HG02943 (cell line): Measurements from ENCODE around the gene TNFRSF4.
"Not testable (repeated sequence)": the region's sequence is repeated elsewhere in the genome, so short reads cannot be mapped to it uniquely, and the experiment has no call there.

Source experiments
- ATAC-seq: cut with Tn5 transposase; IDR thresholded peaks from one replicate; pipeline ENCODE4 v1.9.1; 2021; ENCODE audit warnings: mild to moderate bottlenecking, low read depth, moderate library complexity; ENCODE audit not compliant: unreplicated experiment

The TNFRSF4 gene

DNA sequence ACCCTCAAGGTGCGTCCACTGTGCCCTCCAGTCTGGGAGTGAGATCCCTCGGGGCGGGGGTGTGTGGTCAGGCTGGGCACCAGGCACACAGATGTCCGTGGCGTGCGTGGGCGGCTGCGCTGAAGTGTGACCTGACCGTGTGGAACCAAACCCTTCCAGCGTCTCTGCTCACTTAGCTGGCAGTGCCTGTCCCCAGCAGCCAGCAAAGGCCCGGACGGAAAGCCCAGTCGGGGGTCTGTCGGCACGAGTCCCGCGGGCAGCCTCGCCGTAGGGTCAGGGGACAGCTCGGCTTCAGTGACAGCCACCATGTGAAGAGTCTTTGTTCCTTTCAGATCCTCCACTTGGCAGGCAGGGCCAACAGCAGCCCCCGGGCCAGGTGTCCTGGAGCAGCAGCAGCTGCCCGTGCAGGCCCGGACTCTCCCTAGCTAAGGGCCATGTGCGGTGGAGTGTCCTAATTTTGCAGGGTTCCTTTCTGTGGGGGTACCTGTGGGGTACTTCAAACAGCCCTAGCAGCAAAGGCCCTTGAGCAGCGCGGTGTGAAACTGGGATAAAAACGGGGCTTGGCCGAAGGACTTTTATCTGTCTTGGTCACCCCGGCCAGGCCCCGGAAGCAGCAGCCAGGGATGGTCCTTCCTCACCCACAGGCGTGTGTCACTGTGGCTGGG lies 28.7 kb downstream of the TNFRSF4 start:
- ATAC-seq = no peak

DNA sequence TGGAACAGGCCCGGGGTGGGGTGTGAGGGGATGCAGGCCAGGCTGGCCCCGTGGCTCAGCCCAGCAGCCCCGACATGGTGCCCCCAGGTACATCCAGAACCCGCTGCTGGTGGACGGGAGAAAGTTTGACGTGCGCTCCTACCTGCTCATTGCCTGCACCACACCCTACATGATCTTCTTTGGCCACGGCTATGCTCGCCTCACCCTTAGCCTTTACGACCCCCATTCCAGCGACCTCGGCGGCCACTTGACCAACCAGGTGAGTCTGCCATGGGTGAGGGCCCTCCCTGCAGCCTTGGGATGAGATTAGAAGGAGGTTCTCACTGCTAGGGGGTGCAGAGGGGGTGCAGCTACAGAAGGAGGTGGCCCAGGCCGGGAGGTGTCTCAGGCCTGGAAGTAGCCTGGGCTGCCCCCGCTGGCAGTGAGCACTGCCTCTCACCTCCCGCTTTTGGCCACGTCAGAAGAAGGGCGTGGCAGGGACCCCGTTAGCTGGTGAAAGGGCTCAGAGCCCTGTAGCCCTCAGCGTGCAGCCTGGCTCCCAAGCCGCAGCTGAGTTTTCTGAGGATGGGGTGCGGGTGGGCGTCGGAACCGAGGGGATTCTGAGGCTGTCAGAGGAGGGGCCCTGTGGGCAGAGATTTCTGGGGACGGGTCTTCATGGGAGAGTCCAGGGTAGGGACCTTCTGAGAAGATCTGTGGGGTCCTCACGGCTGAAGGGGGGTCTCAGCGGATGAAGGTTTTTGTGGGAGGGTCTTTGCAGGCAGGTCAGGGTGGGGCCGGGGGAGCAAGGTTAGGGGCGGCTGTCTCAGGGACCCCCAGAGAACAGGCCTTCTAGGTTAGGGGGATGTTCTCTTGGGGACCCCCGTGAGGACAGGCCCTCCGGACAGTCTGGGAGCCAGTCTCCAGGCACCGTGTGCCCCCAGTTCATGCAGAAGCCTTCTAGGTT lies 29.8 kb downstream of the TNFRSF4 start:
- no peak for ATAC-seq

DNA sequence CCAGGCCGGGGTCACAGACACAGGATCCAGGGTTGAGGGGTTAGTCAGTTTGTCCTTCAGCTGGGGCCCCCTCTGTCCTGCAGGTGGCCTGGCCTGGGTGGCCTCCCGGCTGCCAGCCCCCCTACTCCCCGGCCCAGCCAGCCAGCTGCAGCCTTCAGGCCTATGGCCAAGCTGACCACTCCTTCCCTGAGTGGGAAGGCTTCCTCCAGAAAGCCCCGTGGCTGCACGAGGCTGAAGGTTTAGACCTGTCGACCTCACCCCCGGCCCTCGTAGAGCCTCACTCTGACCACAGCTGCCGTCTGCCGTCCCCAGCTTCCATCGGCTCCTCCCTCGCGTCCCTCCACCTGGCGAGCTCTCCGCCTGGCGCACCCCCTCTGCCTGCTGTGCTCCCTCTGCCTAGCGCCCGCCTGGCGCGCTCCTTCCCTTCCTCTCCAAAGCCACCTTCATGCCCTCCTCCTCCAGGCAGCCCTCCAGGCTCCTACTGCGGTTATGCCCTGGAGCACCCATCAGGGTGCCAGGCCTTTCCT lies 30.7 kb downstream of the TNFRSF4 start:
- no peak for ATAC-seq

DNA sequence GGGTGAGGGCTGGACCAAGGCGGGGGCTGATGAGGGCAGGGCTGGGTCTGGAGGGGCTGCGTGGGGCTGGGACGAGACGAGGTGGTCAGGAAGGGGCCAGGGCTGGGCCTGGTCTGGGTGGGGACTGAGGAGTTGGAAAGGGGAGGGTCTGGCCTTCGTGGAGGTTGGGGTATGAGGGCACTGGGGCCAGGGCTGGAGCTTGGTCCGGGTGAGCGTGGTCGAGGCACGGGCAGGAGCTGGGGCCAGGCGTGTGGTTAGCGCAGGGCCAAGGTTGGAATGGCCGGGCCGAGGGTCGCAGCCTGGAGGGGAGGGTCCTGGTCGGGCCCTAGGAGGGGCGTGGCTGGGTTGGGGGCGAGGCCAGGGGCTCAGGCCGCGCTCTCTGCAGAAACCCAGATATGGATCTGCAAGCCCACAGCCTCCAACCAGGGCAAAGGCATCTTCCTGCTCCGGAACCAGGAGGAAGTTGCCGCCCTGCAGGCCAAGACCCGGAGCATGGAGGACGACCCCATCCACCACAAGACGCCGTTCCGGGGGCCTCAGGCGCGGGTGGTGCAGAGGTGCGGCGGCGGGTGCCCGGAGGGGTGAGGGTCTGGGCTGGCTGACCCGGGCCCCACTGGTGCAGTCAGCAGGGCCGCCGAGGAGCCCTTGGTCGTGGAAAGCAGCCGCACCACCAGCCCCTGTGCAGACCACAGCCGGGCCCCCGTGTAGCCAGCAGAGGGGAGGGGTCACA lies 31.3 kb downstream of the TNFRSF4 start:
- no peak for ATAC-seq

DNA sequence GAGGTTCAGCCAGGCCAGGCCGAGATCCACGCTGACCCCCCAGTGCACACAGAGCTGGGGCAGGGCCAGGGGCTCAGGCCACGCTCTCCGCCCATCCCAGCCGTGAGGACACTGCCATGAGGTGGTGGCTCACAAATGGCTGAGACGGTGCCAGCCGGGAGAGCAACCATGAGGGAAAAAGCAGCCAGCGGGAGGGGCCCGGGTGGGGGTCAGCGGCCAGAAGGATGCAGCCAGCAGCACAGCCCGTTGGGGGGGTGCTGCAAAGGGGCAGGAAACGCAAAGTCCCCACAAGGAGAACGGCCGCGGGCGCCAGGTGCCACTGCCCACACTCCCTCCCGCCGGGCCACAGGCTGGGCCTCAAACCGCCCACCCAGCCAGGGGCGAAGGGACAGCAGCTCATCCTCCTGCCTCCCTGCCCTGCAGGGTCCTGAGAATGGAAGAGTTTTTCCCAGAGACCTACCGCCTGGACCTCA lies 32.0 kb downstream of the TNFRSF4 start:
- no peak for ATAC-seq

DNA sequence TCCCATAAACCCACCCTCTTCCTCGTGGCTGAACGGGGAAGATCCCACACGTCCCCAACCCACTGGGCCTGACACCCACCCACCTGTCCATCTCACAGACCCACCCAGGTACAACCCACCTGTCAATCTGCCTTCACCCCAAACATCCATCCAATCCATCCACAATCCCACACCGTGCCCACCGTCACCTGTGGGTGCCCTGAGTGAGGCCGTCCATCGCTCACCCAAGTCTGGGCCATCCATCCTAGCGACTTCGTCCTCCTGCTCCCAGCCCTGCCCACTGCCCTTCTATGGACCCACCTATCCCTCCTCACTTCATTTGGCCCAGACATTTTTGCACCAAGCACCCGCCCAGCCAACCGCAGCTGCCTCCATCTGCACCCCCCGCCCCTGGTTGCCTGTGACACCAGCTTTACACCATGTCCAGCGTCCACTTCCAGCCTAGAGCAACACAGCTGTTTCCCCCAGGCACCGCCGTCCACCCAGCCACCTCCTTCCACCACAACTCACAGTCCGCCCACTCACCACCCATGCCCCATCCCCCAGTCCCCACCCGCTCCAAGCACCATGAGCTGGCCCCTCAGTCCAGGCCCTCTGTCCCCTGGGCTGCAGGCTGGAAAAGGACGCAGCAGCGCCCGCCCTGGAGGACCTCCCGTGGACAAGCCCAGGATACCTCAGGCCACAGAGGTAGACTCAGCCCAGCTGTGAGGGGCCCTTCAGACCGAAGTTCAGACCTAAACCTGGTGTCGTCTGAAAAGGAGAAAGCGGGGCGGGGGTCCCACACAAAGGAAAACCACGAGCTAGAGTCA lies 32.6 kb downstream of the TNFRSF4 start:
- no peak for ATAC-seq

DNA sequence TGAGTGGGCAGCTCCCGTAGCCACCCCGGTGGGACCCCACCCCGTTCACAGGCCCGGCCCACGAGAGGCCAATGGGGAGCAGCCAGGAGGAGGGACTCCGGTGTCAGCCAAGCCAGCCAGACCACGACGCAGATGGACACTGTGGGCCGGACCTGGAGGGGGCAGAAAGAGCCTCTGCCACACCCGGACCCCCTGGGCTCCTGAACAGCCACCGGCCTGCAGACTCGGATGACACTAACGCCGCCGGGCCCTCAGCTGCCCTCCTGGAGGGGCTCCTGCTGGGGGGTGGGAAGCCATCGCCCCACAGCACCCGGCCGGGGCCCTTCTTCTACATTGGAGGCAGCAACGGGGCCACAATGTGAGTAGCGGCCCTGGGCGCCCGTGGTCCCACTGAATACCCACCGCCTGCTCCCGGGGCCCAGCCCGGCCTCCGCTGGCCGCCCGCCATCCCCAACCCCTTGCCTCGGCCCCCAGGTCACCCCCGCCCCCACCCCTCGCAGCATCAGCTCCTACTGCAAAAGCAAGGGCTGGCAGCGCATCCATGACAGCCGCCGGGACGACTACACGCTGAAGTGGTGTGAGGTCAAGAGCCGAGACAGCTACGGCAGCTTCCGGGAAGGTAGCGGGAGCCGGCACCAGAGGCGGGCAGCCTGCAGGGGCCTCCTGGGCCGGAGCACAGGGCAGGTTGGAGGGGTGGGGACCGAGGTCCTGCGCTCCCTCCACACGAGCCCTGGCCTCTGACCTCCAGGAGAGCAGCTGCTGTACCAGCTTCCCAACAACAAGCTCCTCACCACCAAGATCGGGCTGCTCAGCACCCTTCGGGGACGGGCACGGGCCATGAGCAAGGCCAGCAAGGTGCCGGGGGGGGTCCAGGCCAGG lies 33.7 kb downstream of the TNFRSF4 start:
- ATAC-seq = no peak

DNA sequence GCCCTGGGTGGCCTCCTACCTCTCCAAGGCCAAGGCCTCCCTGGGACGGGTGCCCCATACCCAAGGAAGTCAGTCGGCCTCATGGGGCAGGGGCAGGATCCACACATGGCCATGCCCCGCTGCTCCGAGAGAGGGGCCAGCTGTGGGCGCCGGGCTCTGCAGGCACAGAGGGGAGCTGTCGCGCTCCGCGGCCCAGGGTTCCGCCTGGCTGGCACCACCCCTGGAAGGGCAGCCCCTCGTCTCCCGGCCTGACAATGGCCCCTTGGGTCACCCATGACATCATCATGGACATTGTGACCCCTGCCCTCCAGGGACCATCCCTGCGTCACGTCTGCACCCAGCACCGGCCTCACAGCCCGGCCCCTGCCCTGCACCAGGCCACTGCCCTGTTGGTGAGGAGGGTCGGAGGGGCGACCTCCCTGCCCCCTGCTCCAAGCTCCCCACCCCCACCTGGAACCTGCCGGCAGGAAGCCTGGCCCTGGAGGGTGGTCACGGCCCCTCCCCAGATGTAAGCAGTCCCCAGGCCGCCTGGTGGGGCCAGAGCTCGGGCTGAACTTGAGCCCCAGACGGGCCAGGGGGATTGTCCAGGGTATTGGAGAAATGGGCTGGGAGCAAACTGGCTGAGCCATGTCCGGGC lies 34.5 kb downstream of the TNFRSF4 start:
- no peak for ATAC-seq

DNA sequence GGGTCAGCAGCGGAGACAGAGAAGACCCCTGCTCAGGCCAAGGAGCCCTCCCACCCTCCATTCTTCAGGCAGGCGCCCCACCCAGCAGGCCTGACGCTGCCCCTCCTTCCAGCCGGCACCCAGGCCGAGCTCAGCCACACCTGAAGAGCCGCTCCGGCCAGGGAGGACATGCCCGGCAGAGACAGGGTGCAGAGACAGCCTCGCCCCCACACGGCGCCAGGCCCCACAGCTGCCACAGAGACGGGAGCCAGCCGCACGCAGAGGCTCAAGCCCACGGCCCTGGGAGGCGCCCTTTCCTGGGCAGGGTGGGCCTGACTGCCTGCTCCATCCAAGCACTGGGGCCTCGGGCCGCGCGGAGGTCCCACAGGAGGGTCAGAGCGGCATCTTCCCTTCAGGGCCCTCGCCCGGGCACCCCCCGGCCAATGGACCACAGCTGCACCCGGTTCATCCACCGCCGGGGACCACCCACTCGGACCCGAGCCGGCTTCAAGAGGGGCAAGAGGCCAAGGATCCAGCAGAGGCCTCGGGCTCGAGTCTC lies 35.1 kb downstream of the TNFRSF4 start:
- ATAC-seq = no peak

DNA sequence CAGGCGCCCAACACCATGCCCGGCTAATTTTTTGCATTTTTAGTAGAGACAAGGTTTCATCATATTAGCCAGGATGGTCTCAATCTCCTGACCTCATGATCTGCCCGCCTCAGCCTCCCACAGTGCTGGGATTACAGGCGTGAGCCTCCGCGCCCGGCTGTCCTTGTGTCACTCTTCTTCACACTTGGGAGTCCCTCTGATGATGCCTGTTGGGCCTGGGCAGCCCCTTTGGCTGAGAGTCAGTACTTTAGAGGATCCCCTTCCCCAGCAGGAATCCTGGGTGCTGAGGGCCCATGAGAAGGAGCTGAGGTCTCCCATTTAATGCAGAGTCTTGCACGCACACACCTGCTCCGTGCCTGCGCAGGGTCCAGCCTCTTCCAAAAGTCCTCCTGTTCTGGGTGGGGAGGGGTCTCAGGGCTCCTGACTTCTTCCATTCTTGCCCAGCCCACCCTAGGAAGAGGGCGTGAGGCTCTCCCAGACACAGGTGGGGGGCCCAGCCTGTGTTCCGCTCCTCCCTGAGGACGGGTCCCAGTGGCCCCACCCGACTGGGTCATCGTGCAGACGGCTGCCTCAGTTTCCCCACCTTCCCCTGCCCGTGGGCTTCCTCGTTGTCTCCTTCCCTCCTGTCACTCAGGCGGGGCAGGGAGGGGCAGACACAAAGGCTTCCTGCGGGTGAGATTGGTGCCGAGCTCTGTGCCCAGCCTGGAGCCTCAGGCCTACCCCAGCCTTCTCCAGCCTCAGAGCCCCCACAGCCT lies 36.3 kb downstream of the TNFRSF4 start:
- ATAC-seq = no peak

DNA sequence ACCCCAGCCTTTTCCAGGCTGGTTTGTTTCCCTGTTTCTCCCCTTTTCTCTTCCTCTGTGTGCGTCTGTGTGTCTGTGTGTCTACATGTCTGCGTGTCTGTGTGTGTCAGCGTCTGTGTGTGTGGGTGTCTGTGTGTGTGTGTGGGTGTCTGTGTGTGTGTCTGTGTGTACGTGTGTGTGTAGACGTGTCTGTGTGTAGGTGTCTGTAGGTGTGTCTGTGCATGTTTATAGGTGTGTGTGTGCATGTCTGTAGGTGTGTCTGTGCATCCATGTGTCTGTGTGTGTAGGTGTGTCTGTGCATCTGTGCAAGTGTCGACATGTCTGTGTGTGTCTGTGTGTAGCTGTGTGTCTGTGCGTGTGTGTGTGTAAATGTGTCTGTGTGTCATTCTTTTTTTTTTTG lies 37.0 kb downstream of the TNFRSF4 start:
- no peak for ATAC-seq

DNA sequence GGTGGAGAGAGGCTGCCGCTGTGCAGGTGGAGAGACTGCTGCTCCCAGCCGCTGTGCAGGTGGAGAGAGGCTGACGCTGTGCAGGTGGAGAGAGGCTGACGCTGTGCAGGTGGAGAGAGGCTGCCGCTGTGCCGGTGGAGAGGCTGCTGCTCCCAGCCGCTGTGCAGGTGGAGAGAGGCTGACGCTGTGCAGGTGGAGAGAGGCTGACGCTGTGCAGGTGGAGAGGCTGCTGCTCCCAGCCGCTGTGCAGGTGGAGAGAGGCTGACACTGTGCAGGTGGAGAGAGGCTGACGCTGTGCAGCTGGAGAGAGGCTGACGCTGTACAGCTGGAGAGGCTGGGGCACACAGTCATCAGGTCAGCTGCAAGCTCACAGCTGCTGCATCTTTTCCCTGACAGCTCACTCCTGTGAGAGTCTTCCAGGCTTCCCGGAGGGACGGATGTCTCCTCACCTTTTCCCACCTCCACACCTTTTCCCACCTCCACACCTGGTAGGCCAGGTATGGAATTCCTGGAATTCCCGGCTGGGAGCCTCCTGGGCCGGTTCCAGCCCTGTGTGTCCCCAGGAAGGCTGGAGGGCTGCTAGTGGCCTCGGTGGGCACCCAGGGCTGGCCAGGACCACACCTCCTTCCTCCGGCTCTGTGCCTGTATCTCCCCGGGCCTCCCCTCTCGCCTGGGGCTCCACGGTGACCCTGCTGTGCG lies 37.7 kb downstream of the TNFRSF4 start:
- not testable (repeated sequence) for ATAC-seq

DNA sequence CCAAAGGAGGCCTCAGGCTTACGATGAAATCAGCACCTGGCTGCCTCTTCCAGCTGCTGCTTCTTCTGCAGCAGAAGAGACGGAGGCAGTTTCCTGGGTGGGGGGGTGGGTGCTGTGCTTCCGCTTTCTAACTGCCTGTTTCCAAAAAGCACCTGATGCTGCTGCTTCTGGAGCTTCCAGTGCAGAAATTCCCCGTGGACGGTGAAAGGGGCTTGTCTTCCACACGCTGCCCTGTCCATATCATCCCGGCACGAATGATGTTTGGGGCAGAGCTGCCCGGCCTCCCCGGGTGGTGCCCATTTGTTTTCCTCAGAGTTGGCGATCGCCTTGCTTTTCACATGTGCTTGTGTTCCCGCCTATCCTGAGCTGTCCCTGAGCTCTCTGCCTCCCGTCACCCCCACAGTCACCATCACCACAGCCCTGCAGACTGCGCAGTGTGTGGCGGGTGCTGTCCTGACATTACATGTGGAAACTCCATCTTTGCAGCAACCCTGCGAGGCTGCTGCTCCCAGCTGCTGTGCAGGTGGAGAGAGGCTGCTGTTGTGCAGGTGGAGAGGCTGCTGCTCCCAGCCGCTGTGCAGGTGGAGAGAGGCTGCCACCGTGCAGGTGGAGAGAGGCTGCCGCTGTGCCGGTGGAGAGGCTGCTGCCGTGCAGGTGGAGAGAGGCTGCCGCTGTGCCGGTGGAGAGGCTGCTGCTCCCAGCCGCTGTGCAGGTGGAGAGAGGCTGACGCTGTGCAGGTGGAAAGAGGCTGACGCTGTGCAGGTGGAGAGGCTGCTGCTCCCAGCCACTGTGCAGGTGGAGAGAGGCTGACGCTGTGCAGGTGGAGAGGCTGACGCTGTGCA lies 38.5 kb downstream of the TNFRSF4 start:
- ATAC-seq = no peak

DNA sequence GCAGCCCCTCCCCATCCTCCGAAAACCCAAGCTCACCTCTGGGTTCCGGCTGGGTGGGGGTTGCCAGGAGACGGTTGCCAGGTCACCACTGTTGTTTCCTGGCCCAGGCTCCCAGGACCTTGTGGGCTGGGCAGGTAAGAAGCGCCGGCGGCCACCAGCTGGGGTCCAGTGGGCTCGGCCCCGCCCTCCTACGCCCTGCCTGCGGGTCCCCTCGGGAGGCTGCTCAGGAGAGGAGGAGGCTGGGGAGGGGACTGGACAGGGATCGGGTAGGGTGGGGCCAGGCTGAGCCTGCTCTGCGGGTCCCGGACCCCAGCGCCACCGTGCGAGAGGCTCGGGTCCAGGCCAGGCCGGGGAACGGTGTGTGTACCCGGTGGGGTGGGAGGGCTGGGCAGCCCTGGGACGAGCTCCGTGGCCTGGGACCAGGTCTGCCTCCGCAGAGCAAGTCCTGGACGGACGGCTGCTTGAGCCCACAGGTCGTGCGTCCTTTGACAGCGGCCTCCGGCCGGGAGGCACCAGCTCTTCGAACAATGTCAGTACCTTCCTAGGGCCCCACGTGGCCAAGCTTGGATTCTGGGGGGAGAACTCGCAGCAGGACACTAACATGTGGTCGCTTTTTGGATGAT lies 40.0 kb downstream of the TNFRSF4 start, which contains the start of gene TTLL10:
TSS of gene TTLL10 (plus strand) at position 88 of the 623 bp plus-strand sequence. CDS start 5,336 bp downstream, outside the sequence.
- no peak for ATAC-seq

DNA sequence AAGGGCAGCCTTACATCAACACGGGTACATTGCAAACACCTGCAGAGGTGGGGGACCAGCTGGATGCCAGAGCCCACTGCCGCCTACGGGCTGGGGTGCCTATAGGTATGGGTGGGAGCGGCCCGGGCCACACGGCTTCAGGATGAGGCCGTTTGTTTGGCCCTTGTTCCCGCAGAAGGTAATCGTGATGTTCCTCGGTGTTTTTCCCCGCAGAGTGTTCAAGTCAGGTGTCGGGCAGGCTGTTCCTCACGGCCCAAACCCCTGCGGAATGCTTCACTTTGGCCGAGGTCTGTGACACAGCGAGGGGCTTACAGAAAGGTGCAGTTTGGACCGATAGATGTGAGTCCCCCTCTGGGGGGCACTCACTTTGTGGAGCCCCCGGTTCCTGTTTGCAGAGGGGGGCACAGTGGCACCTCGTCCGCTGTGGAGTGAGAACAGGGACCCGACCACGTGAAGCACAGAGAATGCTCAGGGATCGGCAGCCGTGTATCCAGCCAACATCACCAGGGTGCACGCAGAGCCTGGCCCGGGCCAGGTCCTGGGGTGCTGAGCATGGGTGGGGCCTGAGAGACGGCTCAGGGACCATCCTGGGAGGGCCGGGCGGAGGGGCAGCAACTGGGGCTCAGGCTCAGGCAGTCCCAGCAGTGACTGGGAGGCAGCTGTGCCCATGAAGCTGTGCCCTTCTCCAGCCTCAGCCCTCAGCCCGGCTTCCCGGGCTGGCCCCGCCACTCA lies 40.7 kb downstream of the TNFRSF4 start:
- ATAC-seq = no peak
